ENCODE data around the gene RIPOR1.
"Not testable (repeated sequence)": the region's sequence is repeated elsewhere in the genome, so short reads cannot be mapped to it uniquely, and the experiment has no call there.

DNA sequence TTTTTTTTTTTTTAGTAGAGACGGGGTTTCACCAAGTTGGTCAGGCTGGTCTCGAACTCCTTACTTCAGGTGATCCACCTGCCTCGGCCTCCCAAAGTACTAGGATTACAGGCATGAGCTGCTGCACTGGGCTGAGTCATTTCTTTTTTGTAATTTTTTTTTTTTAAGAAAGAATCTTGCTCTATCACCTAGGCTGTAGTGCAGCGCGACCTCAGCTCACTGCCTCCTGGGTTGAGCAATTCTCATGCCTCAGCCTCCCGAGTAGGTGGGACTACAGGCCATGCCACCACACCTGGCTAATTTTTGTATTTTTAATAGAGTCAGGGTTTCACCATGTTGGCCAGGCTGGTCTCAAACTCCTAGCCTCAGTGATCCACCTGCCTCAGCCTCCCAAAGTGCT is 5.4 kb downstream of the RIPOR1 start:
- TF ChIP-seq, protein P1, sequence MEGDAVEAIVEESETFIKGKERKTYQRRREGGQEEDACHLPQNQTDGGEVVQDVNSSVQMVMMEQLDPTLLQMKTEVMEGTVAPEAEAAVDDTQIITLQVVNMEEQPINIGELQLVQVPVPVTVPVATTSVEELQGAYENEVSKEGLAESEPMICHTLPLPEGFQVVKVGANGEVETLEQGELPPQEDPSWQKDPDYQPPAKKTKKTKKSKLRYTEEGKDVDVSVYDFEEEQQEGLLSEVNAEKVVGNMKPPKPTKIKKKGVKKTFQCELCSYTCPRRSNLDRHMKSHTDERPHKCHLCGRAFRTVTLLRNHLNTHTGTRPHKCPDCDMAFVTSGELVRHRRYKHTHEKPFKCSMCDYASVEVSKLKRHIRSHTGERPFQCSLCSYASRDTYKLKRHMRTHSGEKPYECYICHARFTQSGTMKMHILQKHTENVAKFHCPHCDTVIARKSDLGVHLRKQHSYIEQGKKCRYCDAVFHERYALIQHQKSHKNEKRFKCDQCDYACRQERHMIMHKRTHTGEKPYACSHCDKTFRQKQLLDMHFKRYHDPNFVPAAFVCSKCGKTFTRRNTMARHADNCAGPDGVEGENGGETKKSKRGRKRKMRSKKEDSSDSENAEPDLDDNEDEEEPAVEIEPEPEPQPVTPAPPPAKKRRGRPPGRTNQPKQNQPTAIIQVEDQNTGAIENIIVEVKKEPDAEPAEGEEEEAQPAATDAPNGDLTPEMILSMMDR (IDR thresholded peaks at IDR 0.05; ENCODE audit: insufficient read depth, low read depth, low read length) = not testable (repeated sequence)
- TF ChIP-seq EZH2 (IDR thresholded peaks at IDR 0.05; ENCODE audit: insufficient read depth, low read length) = not testable (repeated sequence)
